HG02571 (cell line): ENCODE results near the gene COL26A1.

Experiments used
- ATAC-seq: cut with Tn5 transposase; IDR thresholded peaks from one replicate; pipeline ENCODE4 v1.9.1; 2021; ENCODE audit warnings: mild to moderate bottlenecking, moderate library complexity; ENCODE audit not compliant: unreplicated experiment

The COL26A1 gene

DNA sequence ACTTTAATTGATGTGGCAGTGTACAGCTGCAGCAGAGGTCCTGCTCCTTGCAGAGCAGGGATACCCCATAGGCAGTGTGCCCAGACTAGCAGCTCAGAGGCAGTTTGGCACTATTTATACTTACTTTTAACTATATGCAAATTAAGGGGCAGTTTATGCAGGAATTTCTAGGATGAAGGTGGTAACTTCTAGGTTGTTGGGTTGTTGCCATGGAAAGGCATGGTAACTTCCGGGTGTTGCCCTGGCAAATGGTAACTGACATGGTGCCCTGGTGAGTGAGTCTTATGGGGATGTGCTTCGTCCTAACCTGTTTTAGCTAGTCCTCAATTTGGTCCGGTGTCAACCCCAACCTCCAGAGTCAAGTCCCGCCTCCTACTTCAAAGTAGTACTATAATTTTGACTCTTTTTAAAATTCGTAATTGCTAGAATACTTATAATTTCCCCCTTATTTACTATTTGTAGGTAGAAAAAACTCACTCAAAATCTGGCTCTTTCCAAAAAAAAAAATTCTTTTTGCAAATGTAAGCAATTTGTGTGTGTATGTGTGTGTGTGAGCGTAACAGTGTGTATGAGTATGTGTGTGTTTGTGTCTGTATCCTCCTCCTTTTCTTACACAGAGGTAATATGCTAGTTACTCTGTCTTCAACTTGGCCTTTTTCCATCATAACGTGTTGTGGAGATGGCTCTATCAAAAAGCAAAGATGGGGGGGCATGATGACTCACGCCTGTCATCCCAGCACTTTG lies 5.9 kb downstream of the COL26A1 start:
- ATAC-seq = no peak

DNA sequence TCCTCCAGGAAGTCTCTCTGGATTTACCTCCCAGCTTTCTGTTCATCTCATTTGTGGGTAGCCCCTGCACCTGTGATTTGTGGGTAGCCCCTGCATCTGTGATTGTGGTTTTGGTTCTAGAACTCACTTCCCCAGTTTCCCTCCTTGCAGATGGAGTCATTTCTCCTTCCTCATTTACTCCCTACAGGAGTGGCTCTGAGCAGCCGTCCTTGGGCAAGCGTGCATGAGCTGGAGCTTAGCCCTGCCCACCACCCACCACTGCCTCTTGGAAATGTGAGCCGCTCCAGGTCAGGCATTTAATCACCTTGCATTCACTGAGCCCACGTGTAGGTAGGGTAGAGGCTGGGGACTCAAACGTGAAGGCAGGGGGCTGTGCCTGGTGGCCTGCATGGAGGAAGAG lies 8.2 kb downstream of the COL26A1 start:
- no peak for ATAC-seq

DNA sequence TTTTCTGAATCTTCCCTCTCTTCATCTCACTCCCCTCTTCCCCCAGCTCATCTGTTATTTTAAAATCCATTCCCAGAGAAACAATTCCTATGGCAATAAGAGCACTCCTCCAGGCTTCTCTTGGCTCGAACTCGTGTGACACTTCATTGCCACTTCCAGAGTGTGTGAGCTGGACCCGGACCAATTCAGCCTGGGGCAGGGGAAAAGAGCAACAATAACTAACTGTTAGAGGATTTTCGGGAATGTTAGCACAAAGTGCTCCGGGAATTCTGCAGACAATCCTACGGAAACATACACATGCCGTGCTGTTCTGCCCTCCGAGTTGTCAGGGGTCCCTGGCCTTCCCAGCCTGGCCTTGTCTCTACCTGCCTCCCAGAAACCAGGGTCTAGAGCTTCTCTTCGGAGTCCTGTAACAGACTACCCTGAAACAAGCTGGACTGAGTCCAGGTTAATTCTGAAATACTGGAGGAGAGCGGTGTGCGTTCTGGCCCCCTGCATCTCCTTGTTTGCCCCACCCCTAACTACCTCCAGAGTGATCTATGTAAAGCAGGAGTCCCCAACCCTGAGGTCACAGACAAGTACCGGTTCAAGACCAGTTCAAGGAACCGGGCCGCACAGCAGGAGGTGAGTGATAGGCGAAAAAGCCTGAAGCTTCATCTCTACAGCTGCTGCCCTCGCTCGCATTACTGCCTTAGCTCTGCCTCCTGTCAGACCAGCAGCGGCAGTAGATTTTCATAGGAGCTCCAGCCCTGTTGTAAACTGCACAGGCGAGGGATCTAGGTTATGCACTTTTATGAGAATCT lies 11.3 kb downstream of the COL26A1 start:
- ATAC-seq = no peak

DNA sequence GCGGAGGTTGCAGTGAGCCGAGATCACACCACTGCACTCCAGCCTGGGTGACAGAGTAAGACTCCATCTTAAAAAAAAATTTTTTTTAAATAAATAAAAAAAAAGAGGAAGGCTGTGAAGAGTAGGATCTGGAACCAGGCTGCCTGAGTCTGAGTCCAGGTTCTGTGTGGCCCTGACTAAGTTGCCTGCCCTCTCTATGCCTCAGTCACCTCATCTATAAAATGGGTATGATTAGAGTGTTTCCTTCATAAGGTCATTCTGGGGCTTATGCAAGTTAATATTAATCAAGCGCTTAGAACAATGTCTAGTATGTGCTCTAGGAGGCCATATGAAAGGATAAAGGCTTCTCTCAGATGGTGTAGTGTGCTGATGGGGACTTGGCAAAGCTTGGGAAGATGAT lies 12.3 kb downstream of the COL26A1 start:
- no peak for ATAC-seq

DNA sequence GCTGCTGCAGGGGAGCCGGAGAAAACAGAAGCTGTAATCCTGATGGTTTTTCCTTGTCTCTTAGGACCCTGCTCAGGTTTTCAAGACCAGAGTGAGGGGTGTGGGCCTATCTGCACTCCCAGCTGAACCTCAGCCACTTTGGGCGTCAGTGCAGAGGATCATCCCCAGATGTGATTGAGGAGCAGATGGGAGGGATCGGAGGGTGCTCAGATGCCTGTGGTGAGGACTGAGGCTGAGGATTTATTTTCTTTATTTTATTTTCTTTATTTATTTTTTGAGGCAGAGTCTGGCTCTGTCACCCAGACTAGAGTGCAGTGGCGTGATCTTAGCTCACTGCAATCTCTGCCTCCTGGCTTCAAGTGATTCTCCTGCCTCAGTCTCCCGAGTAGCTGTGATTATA lies 13.9 kb downstream of the COL26A1 start:
- no peak for ATAC-seq

DNA sequence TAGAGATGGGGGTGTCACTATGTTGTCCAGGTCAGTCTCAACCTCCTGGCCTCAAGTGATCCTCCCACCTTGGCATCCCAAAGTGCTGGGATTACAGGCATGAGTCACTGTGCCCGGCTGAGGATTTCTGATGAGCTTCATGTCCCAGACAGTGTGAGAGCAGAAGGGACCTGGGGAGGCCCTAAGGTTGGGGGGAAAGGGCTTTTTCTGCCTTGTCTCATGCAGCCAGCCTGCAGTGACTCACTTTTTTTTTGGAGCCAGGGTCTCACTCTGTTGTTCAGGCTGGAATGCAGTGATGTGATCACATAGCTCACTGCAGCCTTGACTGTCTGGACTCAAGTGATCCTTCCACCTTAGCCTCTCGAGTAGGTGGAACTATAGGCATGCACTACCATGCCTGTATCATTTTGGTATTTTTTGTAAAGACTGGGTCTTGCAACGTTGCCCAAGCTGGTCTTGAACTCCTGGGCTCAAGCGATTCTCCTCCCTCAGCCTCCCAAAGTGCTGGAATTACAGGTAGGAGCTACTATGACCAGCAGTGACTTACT lies 14.6 kb downstream of the COL26A1 start:
- no peak for ATAC-seq

DNA sequence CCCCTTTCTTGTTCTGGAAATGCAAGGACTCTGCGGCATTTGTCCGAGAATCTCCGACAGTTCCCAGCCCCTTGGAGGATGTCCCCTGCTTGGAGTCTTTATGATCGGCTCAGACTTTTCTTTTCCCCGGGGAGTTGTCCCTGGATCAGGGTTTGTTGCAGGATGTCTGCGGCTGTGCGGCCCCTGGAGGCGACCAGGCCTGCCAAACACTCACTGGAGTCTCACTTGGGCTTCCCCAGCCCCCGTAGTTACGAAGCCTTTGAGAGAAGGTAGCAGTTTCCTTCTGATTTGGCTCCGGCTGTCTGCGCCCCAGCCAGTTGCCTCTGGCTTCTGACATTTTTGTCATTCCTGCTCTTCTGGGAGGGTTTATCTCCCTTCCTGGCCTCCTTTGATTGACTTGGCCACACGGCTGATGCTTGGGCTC lies 16.1 kb downstream of the COL26A1 start:
- no peak for ATAC-seq

DNA sequence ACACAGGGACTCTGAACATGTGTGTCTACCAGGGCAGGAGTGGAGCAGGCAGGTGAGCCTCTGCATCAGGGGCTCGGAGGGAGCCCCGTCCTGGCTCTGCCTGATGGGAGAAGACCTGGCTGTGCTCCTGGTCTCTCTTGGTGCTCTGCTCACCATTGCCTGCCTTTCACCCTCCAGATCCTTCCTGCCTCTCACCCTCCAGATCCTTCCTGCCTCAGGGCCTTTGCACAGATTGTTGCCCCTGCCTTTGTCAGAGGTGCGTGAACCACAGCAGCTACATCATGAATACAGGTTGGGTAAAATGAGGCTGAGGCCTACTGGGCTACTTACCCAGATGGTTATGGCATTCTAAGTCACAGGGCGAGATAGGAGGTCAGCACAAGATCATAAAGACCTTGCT lies 16.6 kb downstream of the COL26A1 start:
- no peak for ATAC-seq

DNA sequence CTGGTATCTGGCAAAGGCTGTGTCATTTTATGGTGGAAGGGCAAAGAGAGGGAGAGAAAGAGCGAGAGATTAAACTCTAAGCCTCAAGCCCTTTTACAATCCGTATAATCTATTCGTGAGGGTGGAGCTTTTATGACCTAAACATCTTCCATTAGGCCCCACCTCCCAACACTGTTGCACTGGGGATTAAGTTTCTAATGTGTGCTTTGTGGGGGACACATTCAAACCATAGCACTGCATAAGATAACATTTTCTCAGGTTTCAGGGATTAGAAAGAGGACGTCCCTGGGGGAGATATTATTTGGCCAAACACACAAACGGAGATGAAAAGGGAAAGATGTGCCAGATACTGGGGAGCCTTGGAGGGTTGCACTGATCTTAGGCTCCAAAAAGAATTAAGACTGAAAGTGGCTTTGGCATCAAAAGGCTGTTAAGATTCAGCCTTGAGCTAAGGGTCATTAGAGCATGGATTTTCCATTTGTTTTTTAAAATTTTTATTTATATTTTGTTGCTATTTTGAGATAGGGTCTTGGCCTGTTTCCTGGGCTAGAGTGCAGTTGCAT lies 19.0 kb downstream of the COL26A1 start:
- ATAC-seq = no peak

DNA sequence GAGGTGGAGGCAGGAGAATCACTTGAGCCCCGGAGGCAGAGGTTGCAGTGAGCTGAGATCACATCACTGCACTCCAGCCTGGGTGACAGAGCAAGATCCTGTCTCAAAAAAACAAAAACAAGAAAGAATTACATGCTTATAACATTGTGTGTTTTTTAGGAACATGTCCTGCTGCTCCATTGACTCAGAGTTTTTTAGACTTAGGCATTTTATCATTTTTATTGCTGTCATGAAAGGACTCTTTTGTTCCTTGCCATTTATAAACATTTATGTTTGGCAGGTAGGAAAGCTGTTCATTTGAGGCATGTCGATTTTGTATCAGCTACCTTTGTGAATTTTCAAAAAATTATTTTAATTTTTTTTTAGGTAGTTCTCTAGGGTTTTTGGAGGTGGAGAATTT lies 20.3 kb downstream of the COL26A1 start:
- no peak for ATAC-seq

DNA sequence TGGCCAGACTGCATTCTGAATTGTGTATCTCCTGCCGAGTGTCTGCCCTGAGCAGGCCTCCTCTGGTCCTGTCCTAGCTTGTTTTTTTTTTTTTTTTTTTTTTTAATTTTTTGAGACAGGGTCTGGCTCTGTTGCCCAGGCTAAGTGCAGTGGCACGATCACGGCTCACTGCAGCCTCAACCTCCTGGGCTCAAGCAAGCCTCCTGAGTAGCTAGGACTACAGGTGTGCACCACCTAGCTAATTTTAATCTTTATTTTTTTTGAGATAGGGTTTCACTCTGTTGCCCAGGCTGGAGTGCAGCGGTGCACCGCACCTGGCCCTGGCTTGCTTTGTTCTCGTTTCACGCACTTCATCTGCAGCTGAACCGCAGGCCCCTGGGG lies 23.5 kb downstream of the COL26A1 start:
- ATAC-seq = no peak

DNA sequence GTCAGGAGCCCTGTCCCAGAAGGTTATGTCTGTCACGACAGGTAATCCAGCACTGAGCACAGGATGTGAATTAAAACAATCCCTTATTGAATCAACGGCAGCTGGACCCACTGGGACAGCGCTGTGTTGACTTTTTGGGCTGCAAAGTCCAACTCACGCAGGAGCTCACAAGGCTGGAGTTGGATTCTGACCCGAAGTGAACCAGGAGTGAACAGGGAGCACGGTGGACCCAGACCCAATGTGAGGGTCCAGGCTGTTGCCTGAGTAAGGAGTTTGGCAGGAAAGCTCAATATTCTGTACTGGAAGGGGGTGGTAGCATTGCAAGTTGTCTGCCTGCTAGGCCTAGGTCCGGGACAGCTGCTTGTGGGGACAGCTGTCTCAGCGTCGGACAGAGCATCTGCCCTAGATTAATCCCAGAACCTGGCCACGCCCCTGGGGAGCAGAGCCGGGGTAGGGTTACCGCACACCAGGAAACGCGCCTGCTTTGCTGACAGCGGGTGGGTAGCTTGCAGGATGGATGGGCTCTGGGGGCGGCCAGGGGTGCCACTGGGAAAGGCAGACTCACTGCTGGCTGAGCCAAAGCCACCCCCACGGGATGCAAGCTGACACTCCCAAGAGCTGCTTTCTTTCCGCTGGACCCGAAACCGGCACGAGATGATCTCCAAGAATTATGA lies 24.0 kb downstream of the COL26A1 start:
- no peak for ATAC-seq

DNA sequence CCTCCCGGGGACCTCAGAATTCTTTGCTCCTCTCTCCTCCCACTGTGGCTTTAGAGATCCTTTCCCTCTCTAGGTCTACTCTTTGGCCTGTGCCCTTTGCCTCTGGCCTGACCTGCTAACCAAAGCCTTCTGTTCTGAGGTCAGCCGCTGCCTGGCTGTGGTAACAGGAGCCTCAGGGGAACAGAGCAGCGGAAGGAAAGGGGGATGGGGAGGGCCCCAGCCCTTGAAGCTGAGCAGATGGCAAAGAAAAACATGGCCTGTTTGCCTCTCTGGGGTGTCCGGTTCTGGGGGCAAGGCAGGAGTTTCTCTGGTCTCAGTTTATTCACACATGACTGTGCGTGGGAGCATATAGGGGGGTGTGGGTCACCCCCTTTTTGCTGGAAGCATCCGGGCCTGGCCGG lies 28.2 kb downstream of the COL26A1 start:
- ATAC-seq = peak; percentile 96

DNA sequence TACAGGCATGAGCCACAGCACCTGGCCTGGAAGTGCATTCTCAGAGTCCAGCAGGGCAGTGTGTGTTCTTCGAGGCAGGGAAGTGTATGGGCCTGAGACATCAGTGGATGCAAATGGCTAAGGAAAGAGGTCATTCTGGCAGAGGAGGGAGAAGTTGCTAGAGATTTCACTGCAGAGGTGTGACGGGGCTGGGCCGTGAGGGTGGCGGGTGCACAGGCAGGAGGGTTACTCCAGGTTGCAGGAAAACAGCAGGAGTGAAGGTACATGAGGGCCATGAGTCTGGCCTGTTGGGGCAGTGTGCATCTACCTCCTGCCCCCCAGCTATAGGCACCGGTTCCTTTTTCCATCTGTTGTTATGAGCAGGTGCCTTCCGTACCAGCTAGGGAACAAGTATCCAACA lies 29.3 kb downstream of the COL26A1 start:
- no peak for ATAC-seq

DNA sequence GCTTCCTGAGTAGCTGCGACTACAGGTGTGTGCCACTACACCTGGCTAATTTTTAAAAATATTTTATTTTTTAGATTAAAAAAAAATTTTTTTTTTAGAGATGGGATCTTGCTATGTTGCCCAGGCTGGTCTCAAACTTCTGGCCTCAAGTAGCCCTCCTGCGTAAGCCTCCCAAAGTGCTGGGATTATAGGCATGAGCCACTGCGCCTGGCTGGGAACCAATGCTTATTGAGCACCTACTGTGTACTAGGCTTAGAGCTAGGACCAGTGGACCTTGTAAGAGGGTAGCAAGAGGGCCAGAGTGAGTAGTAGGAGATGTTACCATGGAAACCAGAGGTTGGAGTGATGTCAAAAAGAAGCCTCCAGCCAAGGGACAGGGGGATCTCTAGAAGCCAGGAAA lies 31.2 kb downstream of the COL26A1 start:
- no peak for ATAC-seq

DNA sequence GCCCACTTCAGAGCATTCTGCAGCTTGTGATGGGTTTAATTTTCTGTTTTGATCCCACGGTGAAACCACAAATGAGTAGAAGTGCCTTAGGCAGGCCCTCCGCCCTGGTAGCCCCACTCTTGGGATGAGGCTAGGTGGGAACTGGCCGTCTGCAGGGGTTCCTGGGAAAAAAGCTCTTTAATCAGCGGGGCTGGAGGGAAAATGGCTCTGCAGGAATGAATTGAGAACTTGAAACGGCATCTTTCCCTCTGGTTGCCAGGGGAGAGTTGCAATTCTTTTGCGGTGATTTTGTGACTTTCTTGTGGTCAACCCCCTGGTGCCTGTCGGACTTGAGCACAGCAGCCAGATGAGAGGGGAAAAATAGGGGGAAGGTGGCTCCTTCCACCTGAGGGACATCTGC lies 32.7 kb downstream of the COL26A1 start:
- no peak for ATAC-seq

DNA sequence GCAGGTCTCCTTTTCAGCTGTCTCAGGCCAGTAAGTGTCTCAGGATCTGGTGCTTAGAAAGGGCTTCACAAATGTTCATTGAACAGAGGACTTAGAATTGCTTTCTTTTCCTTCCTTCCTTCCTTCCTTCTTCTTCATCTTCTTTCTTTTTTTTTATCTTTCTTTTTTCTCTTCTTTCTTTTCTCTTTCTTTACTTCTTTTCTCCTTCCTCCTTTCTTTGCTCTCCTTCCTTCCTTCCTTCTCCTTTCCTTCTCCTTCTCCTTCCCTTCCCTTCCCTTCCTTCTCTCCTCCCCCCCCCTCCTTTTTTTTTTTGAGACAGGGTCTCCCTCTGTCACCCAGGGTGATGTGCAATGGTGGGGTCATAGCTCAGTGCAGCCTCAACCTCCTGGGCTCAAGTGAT lies 34.6 kb downstream of the COL26A1 start:
- ATAC-seq = no peak

DNA sequence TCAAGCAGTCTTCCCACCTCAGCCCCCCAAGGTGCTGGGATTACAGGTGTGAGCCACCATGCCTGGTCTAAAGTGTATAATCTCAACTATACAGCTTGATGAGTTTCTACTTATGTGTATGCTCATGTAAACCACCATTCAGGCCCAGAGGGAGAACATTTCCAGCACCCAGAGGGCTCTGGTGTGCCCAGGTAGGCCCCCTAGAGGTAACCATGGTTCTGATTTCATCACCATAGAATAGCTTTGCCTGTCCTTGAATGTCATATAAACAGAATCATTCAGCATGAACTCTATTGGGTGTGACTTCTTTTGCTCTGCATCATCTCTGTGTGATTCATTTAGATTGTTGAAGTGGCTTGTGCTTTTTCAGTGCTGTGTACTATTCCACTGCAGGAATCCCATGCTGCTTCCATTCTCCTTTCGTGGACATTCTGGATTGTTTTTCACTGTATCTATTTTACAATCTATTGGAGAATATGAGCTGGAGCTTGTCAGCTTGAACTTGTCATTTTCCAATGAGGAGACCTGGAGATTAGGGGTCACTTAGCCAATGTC lies 35.2 kb downstream of the COL26A1 start:
- ATAC-seq = no peak

DNA sequence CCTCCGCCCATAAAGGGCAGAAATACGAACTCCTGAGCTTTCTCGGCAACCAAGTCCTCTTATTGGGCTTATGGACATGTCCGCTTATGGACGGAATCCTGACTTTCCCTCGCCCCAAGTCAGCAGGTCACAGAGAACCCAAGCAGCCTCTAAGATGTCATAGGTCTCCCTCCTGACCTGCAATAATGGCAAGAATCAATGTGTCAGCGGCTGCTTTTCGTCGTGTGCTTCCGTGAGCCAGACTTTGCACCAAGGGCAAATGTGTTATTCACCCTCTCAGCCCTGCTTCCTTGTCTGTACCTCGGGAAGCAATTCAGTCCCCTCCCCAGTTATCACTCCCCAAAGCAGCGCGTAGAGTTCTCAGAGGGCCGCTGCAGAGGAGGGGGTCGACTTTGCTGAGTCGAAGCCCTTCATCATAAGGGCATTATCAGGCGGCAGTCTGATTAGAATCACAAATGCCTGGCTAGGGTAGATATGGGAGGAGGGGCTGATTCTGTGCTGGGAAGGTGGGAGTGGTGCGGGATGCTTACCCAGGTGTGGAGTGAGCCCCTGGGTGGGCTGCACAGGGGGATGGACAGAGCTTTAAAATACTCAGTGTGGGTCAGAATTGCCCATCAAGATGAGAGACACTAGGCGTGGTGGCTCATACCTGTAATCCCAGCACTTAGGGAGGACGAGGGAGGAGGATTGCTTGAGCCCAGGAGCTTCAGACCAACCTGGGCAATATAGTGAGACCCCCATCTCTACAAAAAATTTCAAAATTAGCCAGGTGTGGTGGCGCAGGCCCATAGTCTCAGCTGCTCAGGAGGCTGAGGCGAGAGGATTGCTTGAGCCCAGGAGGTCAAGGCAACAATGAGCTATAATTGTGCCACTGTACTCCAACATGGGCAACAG lies 36.0 kb downstream of the COL26A1 start:
- no peak for ATAC-seq

DNA sequence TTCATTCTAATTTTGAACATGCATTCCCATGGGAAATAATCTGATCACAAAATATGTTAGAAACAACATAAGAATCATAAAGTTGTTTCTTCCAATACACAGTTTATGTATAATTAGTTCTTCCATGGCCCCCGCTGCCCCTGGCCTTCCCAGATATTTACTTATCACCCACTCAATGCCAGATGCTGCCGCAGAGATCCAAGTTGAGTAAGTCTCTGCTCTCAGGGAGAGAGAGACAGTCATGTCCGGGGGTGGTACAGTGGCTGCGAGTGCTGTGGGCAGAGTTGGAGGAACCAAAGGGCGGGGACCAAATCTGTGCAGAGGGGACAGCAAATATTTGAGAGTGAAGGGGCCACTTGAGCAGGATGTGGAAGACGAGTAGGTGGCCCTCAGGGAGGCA lies 37.1 kb downstream of the COL26A1 start:
- ATAC-seq = no peak
